Transverse colon (tissue), 4 donors: ENCODE measurements around the gene TBC1D16.

ENCODE experiments used
- CTCF ChIP-seq, 5 experiments: fragments of 200-600 bp in 3 of 5; fragments of 450-650 bp in 2 of 5; sonication (generic) in 3 of 5; IDR thresholded peaks; 1 replicate in 2 of 5; 2 replicates in 3 of 5; pipeline ENCODE4 v1.5.1; 2016 to 2017; ENCODE audit warnings: antibody characterized with exemption in 5 of 5, inconsistent platforms in 3 of 5, mild to moderate bottlenecking in 2 of 5, moderate library complexity in 1 of 5
- POLR2A ChIP-seq: fragments of 450-650 bp; IDR thresholded peaks from one replicate; pipeline ENCODE4 v1.6.1; 2016; ENCODE audit warnings: antibody characterized with exemption, mild to moderate bottlenecking, moderate library complexity
- POLR2AphosphoS5 ChIP-seq, 3 donors: sonication (generic); formaldehyde crosslinking; IDR thresholded peaks; one replicate each; pipeline ENCODE4 v1.6.1; 2016; ENCODE audit warnings: antibody characterized with exemption in 3 of 3

- TF ChIP-seq CTCF (IDR thresholded peaks at IDR 0.05): no peak
- no peak for TF ChIP-seq POLR2A
- TF ChIP-seq POLR2AphosphoS5 (IDR thresholded peaks at IDR 0.05): no peak
Measured at GRCh38 chr17:80072410-80072809, 36.7 kb upstream of the TBC1D16 start.
